Activated B cell treated with CpG ODN at 0.5 μM for 24 hours (primary cell): Measurements from ENCODE around the gene INAVA. TPM values are rescaled to one million over a fixed set of nuclear protein-coding genes. Genes with fewer than 3 reads are reported as not detected.

Experiments
- ATAC-seq: fragments of 200-7000 bp; cut with Tn5 transposase; one replicate; pipeline ENCODE4 v1.10.0; 2021; ENCODE audit warnings: low read depth, mild to moderate bottlenecking, moderate library complexity
- CTCF ChIA-PET: fragments of 350-600 bp; sonication (Branson Sonifier 250); formaldehyde crosslinking; loops from one replicate; lab custom pipeline; 2021; ENCODE audit warnings: antibody characterized with exemption; lab: Charles Lee
- POLR2A ChIA-PET: fragments of 350-600 bp; sonication (Branson Sonifier 250); formaldehyde crosslinking; loops from one replicate; lab custom pipeline; 2021; ENCODE audit warnings: antibody characterized with exemption; lab: Charles Lee
- DNase-seq: peaks from one replicate; pipeline ENCODE4 v3.0.0; 2022
- H3K27ac Mint-ChIP-seq: one replicate; pipeline ENCODE4 v1.8.0; 2020; ENCODE audit warnings: mixed read lengths
- H3K27me3 Mint-ChIP-seq: one replicate; pipeline ENCODE4 v1.8.0; 2021; ENCODE audit warnings: mixed read lengths
- H3K36me3 Mint-ChIP-seq: one replicate; pipeline ENCODE4 v1.8.0; 2021; ENCODE audit warnings: low read depth, mixed read lengths
- H3K4me1 Mint-ChIP-seq: one replicate; pipeline ENCODE4 v1.8.0; 2021; ENCODE audit warnings: mixed read lengths
- H3K4me3 Mint-ChIP-seq: one replicate; pipeline ENCODE4 v1.8.0; 2020; ENCODE audit warnings: mild to moderate bottlenecking, mixed read lengths
- H3K9me3 Mint-ChIP-seq: one replicate; pipeline ENCODE4 v1.8.0; 2020; ENCODE audit warnings: mixed read lengths
- CTCF ChIP-seq: fragments of 200-600 bp; IDR thresholded peaks from one replicate; pipeline ENCODE4 v1.8.0; 2022; ENCODE audit warnings: antibody characterized with exemption, mild to moderate bottlenecking
- intact Hi-C: fragments of 100-400 bp; cut with micrococcal nuclease; formaldehyde crosslinking; loops from one replicate; pipeline ENCODE4 v1.15.1; 2024
- total RNA-seq: library from RNA; stranded (reverse); gene quantifications from 2 replicates; pipeline ENCODE4 v1.2.3, GENCODE V29; 2022

The INAVA gene
- total RNA-seq, 1 donor from 2014 or later, result 0.44 TPM

- DNase-seq, result no peak
Observed at GRCh38 chr1:200869753-200870391, 24.8 kb upstream of the INAVA start.

GRCh38 chr1:200872446-200873115, 22.1 kb upstream of the INAVA start, which contains the start of gene GPR25:
GPR25 (plus strand) TSS chr1:200872981; CDS start chr1:200873038, 57 bp downstream.
- no peak for DNase-seq

More at GRCh38 chr1:200869753-200870391, 24.8 kb upstream of the INAVA start:
- intact Hi-C loops, result loop anchor here (2.0 to 10.0 kb wide), 4 partner anchors 19 to 565 kb away; partner anchors contain the start of gene KIF21B
- ChIA-PET CTCF (interaction anchor here (1.6 kb wide), 1 partner anchor 32 kb away, joined by 4 read pairs; no protein-coding TSS in a partner anchor), POLR2A (interaction anchor here (1.0 to 1.5 kb wide), 3 partner anchors 8 to 33 kb away, joined by 3 to 9 read pairs (median 3); no protein-coding TSS in a partner anchor)
- Mint-ChIP-seq H3K4me1 (peaks cover 63% of the 10 kb centered on the region), H3K9me3 (no peaks in the 10 kb centered on the region), H3K27me3 (peaks cover 11% of the 10 kb centered on the region), H3K27ac (peak overlapping the region; percentile 94), H3K4me3 (peak overlapping the region; percentile 73), H3K36me3 (no peaks in the 10 kb centered on the region)
- ATAC-seq, result peak; percentile 52
- TF ChIP-seq CTCF, result no peak

GRCh38 chr1:200873116-200873670, 21.5 kb upstream of the INAVA start:
- peaks cover 16% of the 10 kb centered on the region for H3K27me3 Mint-ChIP-seq
- H3K36me3 Mint-ChIP-seq, result no peaks in the 10 kb centered on the region
- H3K4me3 Mint-ChIP-seq, result peak overlapping the region; percentile 75
- no peaks in the 10 kb centered on the region for H3K9me3 Mint-ChIP-seq
- peaks cover 59% of the 10 kb centered on the region for H3K4me1 Mint-ChIP-seq
- no peak for DNase-seq
- no peak overlapping the region for H3K27ac Mint-ChIP-seq
- intact Hi-C loops, result loop anchor here (5.0 to 10.0 kb wide), 2 partner anchors 94 to 568 kb away; no protein-coding TSS in a partner anchor
- ATAC-seq, result no peak
- ChIA-PET CTCF (interaction anchor here (0.7 kb wide), 1 partner anchor 63 kb away, joined by 3 read pairs; no protein-coding TSS in a partner anchor), POLR2A (interaction anchor here (0.6 to 1.1 kb wide), 4 partner anchors 15 to 251 kb away, joined by 3 to 5 read pairs (median 4); no protein-coding TSS in a partner anchor)
- no peak for TF ChIP-seq CTCF

More at GRCh38 chr1:200872446-200873115, 22.1 kb upstream of the INAVA start, which contains the start of gene GPR25:
- Mint-ChIP-seq H3K27me3 (peaks cover 16% of the 10 kb centered on the region), H3K27ac (peak within 1 kb of the TSS; percentile 94), H3K4me3 (peak within 1 kb of the TSS; percentile 75), H3K36me3 (no peaks in the 10 kb centered on the region), H3K9me3 (no peaks in the 10 kb centered on the region), H3K4me1 (peaks cover 57% of the 10 kb centered on the region)
- TF ChIP-seq CTCF, result no peak
- ChIA-PET CTCF (interaction anchor here (0.6 to 0.7 kb wide), 2 partner anchors 43 to 63 kb away, joined by 3 to 4 read pairs; no protein-coding TSS in a partner anchor), POLR2A (interaction anchor here (0.7 kb wide), 1 partner anchor 15 kb away, joined by 5 read pairs; no protein-coding TSS in a partner anchor)
- ATAC-seq, result no peak
- intact Hi-C loops, result loop anchor here (5.0 to 10.0 kb wide), 2 partner anchors 95 to 568 kb away; no protein-coding TSS in a partner anchor

GRCh38 chr1:200873671-200874397, 20.9 kb upstream of the INAVA start:
- ATAC-seq (peak; percentile 25), DNase-seq (peak; percentile 35)
- ChIA-PET POLR2A (interaction anchor here (0.6 to 1.1 kb wide), 3 partner anchors 14 to 252 kb away, joined by 3 to 4 read pairs (median 3); no protein-coding TSS in a partner anchor), CTCF (interaction anchor here (0.5 to 1.0 kb wide), 2 partner anchors 14 to 169 kb away, joined by 3 to 4 read pairs; no protein-coding TSS in a partner anchor)
- TF ChIP-seq CTCF, result no peak
- peak overlapping the region; percentile 75 for H3K4me3 Mint-ChIP-seq
- peaks cover 63% of the 10 kb centered on the region for H3K4me1 Mint-ChIP-seq
- H3K9me3 Mint-ChIP-seq, result no peaks in the 10 kb centered on the region
- peak overlapping the region; percentile 72 for H3K27ac Mint-ChIP-seq
- peaks cover 16% of the 10 kb centered on the region for H3K27me3 Mint-ChIP-seq
- intact Hi-C loops, result loop anchor here (5.0 to 10.0 kb wide), 2 partner anchors 93 to 569 kb away; no protein-coding TSS in a partner anchor
- no peaks in the 10 kb centered on the region for H3K36me3 Mint-ChIP-seq
